NCI-H146 treated with DMSO at 0.1 percent for 48 hours (cell line): Measurements from ENCODE around the gene TRMT10B.
"Not testable (repeated sequence)": the region's sequence is repeated elsewhere in the genome, so short reads cannot be mapped to it uniquely, and the experiment has no call there.

ENCODE experiments used
- DNase-seq: peaks from one replicate; lab custom pipeline; 2025; ENCODE audit not compliant: unreplicated experiment; lab: John Stamatoyannopoulos, UW

TRMT10B gene

DNA sequence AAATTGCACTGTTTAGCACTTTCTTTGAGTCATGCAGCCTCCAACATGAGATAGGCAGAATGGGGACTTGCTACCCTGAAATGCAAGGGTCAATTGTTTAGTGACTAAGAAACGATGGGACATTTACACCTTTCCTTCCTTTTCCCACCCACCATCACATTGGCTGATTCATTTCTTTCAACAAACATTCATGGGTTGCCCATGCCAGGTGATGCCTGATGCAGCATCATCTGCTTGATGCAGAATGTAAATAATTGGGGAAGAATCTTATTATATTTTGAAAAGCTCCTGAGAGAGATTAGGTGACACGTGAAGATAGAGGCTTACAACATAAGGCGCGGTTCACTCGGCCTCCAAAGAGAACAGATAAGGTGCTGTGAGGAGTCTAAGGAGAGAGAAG, 4.5 kb upstream of the TRMT10B start:
- no peak for DNase-seq

- DNase-seq, result no peak
These were observed 2.4 kb upstream of the TRMT10B start for GRCh38 chr9:37751186-37751585.

- not testable (repeated sequence) for DNase-seq
These were observed 1.9 kb upstream of the TRMT10B start for GRCh38 chr9:37751704-37752103.

DNA sequence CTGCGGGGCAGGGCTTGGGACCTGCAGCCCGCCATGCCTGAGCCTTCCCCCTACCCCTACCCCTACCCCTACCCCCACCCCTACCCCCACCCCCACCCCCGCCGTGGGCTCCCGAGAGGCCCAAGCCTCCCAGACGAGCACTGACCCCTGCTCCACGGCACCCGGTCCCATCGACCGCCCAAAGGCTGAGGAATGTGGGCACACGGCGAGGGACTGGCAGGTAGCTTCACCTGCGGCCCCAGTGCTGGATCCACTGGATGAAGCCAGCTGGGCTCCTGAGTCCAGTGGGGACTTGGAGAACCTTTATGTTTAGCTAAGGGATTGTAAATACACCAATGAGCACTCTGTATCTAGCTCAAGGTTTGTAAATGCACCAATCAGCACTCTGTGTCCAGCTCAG, 1.5 kb upstream of the TRMT10B start:
- DNase-seq, result not testable (repeated sequence)

DNA sequence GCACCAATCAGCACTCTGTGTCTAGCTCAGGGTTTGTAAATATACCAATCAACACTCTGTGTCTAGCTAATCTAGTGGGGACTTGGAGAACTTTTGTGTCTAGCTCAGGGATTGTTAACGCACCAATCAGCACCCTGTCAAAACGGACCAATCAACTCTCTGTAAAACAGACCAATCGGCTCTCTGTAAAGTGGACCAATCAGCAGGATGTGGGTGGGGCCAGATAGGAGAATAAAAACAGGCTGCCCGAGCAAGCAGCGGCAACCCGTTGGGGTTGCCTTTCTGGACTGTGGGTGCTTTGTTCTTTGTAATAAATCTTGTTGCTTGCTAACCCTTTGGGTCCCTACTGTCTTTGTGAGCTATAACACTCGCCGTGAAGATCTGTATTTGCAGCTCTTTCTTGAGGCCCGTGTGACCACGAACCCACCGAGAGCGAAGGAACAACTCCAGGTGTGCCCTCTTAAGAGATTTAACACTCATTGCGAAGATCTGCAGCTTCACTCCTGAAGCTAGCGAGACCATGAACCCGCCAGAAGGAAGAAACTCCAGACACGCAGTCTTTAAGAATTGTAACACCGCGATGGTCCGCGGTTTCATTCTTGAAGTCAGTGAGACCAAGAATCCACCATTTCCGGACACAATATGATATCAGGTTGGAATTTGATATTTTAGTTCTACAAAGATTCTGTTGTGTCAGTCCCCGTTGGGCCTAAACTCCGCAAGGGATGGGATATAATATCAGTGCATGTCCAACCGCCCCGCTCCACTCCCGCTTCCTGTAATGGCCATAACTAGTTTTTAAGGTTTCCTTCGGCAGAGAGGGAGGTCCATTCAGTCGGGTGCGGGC, 740 bp upstream of the TRMT10B start:
- DNase-seq, result no peak

DNA sequence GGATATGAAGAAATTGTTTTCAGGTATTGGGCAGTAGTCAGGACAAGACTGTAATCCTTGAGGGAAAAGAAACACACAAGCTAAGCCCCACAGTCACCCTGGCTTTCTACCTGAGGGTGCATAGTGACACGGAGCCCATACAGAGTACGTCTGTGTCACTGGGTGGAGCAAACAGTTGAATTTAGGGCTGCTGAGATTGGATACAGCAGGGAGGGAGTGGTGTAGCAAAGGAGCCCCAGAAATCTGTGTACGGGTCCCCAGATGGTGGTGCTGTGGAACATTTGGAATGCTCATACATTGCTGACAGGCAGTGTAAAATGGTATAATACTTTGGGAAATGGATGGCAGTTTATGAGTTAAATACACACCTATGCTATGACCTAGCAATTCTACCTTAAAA, 5.1 kb downstream of the TRMT10B start:
- no peak for DNase-seq

DNA sequence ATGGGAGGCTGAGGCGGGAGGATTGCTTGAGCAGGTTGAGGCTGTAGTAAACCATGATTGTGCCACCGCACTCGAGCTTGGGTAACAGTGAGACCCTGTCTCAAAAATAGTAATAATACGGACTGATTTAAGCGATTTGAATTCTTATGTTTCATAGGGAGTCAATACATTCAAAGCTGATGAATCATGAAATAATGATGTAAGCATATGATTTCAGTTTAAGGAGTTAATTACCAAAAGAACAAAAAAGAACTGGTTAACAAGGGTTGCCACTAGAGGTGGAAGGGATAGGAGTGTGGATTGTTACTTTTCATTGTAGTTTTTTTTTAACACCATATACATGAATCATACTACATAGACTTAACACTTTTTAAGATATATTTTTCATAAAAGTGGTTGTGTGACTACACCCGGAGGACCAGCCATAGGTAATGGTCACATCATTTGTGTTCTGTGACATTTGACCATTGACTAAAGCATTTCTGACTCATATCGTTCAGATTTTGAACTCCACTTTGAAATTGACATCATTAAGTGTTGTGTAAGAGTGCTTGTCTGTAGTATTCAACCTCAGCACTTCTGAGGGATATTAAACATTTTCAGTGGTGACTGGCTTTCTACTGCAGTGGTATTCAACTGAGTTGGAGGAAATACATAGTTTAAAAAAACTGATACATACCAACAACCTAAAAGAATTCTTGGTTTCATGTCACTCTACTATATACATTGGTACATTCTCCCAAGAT, 7.0 kb downstream of the TRMT10B start:
- DNase-seq, result no peak

DNA sequence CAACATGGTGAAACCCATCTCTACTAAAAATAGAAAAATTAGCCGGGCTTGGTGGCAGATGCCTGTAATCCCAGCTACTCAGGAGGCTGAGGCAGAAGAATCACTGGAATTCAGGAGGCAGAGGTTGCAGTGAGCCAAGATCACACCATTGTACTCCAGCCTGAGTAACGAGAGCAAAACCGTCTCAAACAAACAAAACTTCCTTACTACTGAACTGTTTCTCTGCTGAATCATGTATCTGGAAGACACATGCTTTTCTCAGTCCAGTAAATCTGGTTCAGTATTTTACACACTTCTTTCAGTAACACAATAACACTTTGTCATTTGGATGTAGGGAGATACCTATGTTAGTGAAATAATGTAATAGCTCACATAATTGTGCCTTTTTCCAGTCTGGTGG, 7.9 kb downstream of the TRMT10B start:
- DNase-seq, result no peak

- not testable (repeated sequence) for DNase-seq
These were observed 11.7 kb downstream of the TRMT10B start for GRCh38 chr9:37765263-37765662.

GRCh38 chr9:37769306-37769705, 15.7 kb downstream of the TRMT10B start:
- DNase-seq, result no peak

GRCh38 chr9:37769995-37770394, 16.4 kb downstream of the TRMT10B start:
- no peak for DNase-seq

GRCh38 chr9:37775216-37775919, 21.8 kb downstream of the TRMT10B start:
- no peak for DNase-seq

DNA sequence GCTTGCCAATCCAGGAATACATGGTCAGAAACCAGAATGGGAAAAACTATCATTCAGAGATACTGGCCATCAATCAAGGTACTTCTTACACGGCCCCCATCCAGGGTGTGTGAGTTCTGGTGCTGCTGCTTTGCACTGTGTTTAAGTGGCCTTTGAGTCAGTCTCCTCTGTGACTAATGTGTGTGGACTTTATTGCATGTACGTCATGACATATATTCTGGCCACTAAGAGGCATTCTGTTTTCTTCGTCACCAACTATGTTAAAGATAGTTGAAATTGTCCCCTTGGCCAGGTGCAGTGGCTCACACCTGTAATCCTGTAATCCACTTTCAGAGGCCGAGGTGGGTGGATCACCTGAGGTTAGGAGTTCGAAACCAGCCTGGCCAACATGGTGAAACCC, 22.7 kb downstream of the TRMT10B start:
- DNase-seq, result no peak

DNA sequence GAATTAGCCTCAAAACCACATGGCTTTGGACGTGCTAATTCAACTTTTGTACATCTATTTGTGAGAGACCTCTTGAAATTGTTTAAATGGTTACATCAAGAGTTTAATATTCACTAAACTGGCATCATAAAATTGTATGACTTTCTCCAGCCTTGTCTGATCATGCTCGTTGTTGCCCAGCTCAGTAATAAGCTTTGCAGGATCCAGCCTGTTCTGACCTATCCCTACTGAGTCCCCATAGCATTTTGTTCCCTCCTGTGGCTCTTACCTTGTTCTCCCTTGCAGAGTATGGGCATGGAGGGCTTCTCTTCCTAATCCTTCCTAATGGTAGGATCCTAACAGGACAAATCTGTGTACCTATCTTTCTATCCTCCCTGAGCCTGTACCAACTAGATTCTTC, 24.9 kb downstream of the TRMT10B start:
- DNase-seq, result no peak

GRCh38 chr9:37784291-37784615, 30.6 kb downstream of the TRMT10B start:
- DNase-seq, result no peak

GRCh38 chr9:37784616-37785483, 31.2 kb downstream of the TRMT10B start, which contains the start of gene EXOSC3:
Gene EXOSC3, minus strand, starts transcription at chr9:37785064. Its CDS starts 20 bp downstream, at chr9:37785044.
- peak; percentile 90 for DNase-seq

DNA sequence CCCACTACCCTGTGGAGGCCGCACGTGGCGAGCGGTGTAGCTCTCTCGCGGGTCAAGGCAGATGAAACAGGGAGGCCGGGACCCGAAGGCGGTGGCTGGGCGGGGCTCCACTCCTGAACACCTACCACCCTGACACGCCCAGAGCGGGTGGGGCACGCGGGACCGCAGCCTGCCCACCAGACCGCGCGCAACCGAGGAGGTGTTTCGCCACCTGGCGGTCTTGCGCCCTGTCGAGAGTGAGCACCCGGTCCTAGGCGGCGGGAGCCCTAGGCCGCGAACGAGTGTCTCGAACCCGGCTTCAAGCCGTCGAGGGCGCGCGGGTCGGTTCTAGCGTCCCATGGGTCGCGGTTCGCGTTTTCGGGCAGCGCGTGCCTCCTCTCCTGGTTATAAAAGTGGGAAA, 33.5 kb downstream of the TRMT10B start:
- no peak for DNase-seq

- no peak for DNase-seq
These were observed 34.7 kb downstream of the TRMT10B start for GRCh38 chr9:37788332-37788731.

DNA sequence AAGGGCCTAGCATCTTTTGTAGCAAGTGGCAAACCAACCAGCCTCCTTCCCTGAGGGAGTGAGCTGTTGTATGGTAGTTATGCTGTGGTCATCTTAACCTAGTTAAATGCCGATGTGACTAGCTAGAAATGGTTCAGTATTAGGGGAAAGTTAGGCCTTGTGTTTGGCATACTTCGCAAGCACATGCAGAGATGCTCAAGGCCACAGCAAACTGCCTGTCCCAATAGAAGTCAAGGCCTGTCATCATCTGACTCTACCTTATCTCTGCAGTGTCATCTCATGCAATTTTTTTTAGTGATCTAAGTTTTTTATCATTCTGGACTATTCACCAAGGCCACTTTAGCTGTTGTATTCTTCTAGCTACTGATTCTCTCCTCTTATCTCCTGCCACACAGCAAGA, 36.5 kb downstream of the TRMT10B start:
- no peak for DNase-seq

DNA sequence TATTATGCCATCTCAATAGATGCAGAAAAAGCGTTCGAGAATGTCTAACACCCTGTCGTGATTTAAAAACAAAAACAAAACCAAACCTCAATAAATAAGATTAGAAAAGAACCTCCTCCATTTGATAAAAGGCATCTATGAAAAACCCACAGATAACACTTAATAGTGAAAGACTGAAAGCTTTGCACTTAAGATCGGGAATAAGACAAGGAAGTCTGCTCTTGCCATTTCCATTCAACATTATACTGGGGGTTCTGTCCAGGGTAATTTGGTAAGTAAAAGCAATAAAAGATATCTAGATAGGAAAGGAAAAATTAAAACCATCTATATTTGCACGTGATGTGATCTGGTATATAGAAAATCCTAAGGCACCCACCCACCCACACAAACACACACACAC, 38.5 kb downstream of the TRMT10B start:
- no peak for DNase-seq

- no peak for DNase-seq
These were observed 42.6 kb downstream of the TRMT10B start for GRCh38 chr9:37796232-37796631.
